K562 (cell line): ENCODE data around the gene TTN. TPM values are rescaled to one million over a fixed set of nuclear protein-coding genes. Genes with fewer than 3 reads are reported as not detected.

Source experiments
- CBX3 ChIP-seq, 2 experiments: IDR thresholded peaks; 1 replicate in 1 of 2; 2 replicates in 1 of 2; pipeline ENCODE4 v1.6.1; 2012; ENCODE audit warnings: inconsistent platforms in 2 of 2, low read length in 2 of 2, borderline replicate concordance in 1 of 2, control low read depth in 1 of 2
- FIP1L1 ChIP-seq: fragments of 200-400 bp; formaldehyde crosslinking; IDR thresholded peaks from 2 replicates; pipeline ENCODE4 v1.6.1; 2018; ENCODE audit warnings: mild to moderate bottlenecking, low read depth, low read length; ENCODE audit not compliant: poor library complexity, severe bottlenecking
- HBP1 ChIP-seq: fragments of 450-650 bp; formaldehyde crosslinking; IDR thresholded peaks from 2 replicates; pipeline ENCODE4 v1.4.0; 2022; ENCODE audit warnings: missing genetic modification characterization
- HMG20A ChIP-seq: fragments of 450-650 bp; formaldehyde crosslinking; conservative IDR thresholded peaks from 2 replicates; pipeline ENCODE4 v1.4.0; 2020; ENCODE audit warnings: mild to moderate bottlenecking, mixed read lengths
- KDM2B ChIP-seq: fragments of 250-450 bp; sonication (Bioruptor Pico); IDR thresholded peaks from 2 replicates; pipeline ENCODE4 v1.8.0; 2021; ENCODE audit warnings: mild to moderate bottlenecking, moderate library complexity
- MAX ChIP-seq: sonication (generic); formaldehyde crosslinking; IDR thresholded peaks from 2 replicates; pipeline ENCODE4 v1.9.0; 2022; ENCODE audit warnings: mild to moderate bottlenecking, missing genetic modification reagents
- NFATC3 ChIP-seq: fragments of 450-650 bp; IDR thresholded peaks from 2 replicates; pipeline ENCODE4 v1.6.1; 2017; ENCODE audit warnings: mild to moderate bottlenecking
- POLR2G ChIP-seq: fragments of 200-400 bp; formaldehyde crosslinking; IDR thresholded peaks from 2 replicates; pipeline ENCODE4 v1.6.1; 2017; ENCODE audit warnings: low read depth, mild to moderate bottlenecking, antibody characterized with exemption, low read length, moderate library complexity
- SIN3A ChIP-seq, 2 experiments: fragments of 150-350 bp in 1 of 2; IDR thresholded peaks; 2 replicates each; pipeline ENCODE4 v1.6.1; 2011 to 2016; ENCODE audit warnings: borderline replicate concordance in 2 of 2, low read depth in 2 of 2, low read length in 2 of 2, mild to moderate bottlenecking in 2 of 2, moderate library complexity in 2 of 2; ENCODE audit not compliant: control insufficient read depth in 1 of 2
- SMAD4 ChIP-seq: fragments of 250-450 bp; sonication (Bioruptor Pico); conservative IDR thresholded peaks from 2 replicates; pipeline ENCODE4 v1.8.0; 2021; ENCODE audit warnings: inconsistent platforms, mild to moderate bottlenecking, moderate library complexity
- SMARCB1 ChIP-seq: IDR thresholded peaks from 2 replicates; pipeline ENCODE4 v1.6.1; 2011; ENCODE audit warnings: improper control_type of control experiment, low read depth; ENCODE audit not compliant: insufficient read length
- TAF1 ChIP-seq: IDR thresholded peaks from 2 replicates; pipeline ENCODE4 v1.6.1; 2011; ENCODE audit warnings: mild to moderate bottlenecking, low read length, moderate library complexity; ENCODE audit not compliant: insufficient read depth, control insufficient read depth, severe bottlenecking; ENCODE audit errors: extremely low read depth
- TARDBP ChIP-seq: fragments of 450-650 bp; IDR thresholded peaks from 2 replicates; pipeline ENCODE4 v1.6.1; 2016
- TOE1 ChIP-seq, 2 experiments: fragments of 450-650 bp in 1 of 2; sonication (generic) in 1 of 2; formaldehyde crosslinking in 1 of 2; IDR thresholded peaks; 2 replicates each; pipeline versions ENCODE4 v1.7.1 to v1.8.0; 2016 to 2022; ENCODE audit warnings: borderline replicate concordance in 2 of 2, mild to moderate bottlenecking in 2 of 2, antibody characterized with exemption in 1 of 2, inconsistent platforms in 1 of 2, low read depth in 1 of 2, missing genetic modification reagents in 1 of 2, moderate library complexity in 1 of 2
- TRIM25 ChIP-seq: fragments of 450-650 bp; IDR thresholded peaks from 2 replicates; pipeline ENCODE4 v1.7.0; 2016; ENCODE audit warnings: borderline replicate concordance
- ZBTB5 ChIP-seq: fragments of 450-650 bp; IDR thresholded peaks from 2 replicates; pipeline ENCODE4 v1.6.1; 2017; ENCODE audit warnings: antibody characterized with exemption
- ZFX ChIP-seq: sonication (generic); formaldehyde crosslinking; IDR thresholded peaks from 2 replicates; pipeline ENCODE4 v1.8.0; 2022; ENCODE audit warnings: mild to moderate bottlenecking, missing genetic modification reagents, moderate library complexity
- ZKSCAN8 ChIP-seq: fragments of 200-800 bp; sonication (Bioruptor generic); IDR thresholded peaks from 2 replicates; pipeline ENCODE4 v1.6.1; 2016; ENCODE audit warnings: missing genetic modification characterization, missing compliant biosample characterization
- ZNF12 ChIP-seq: sonication (generic); formaldehyde crosslinking; IDR thresholded peaks from 2 replicates; pipeline ENCODE4 v1.4.0; 2020; ENCODE audit warnings: mild to moderate bottlenecking, missing genetic modification reagents
- ZNF232 ChIP-seq: sonication (generic); formaldehyde crosslinking; IDR thresholded peaks from 2 replicates; pipeline ENCODE4 v1.8.0; 2022; ENCODE audit warnings: mild to moderate bottlenecking, missing genetic modification reagents
- polyA plus RNA-seq, 8 experiments: library from polyadenylated mRNA; depleted of rRNA in 4 of 8; stranded (reverse) in 5 of 8; unstranded in 3 of 8; fragments of >200 nt; fragmentation: Nextera tagmentation in 2 of 8; fragmentation: Illumina TruSeq in 1 of 8; extraction: Ambion mirVana in 2 of 8; extraction: Trizol in 1 of 8; gene quantifications; 2 replicates each; pipeline versions ENCODE4 v1.2.1 to v1.2.3, GENCODE V29; 2011 to 2014; ENCODE audit warnings: inconsistent platforms in 1 of 8, missing spikeins in 1 of 8
- total RNA-seq, 7 experiments: library from RNA; depleted of rRNA in 6 of 7; stranded (reverse); fragments of >200 nt in 6 of 7; fragmentation: Illumina TruSeq in 2 of 7; extraction: Trizol in 2 of 7; gene quantifications; 2 replicates each; pipeline versions ENCODE4 v1.2.1 to v1.2.3, GENCODE V29; 2011 to 2021; ENCODE audit warnings: low replicate concordance in 1 of 7

Gene TTN
- total and polyA plus RNA-seq, 9 of the 15 experiments (the other 6 are each of a cell fraction or from before 2014, with no cell fraction given) = under 0.01 to 0.20 (median 0.04) TPM; not detected in 1

- TF ChIP-seq ZBTB5 (no peak; the same call in 1 of the 2 replicates), TAF1 (peak; percentile 14), MAX (CRISPR knock-in tag) (peak; percentile 77), KDM2B (CRISPR knock-in tag) (peak; percentile 7; the same call in 1 of the 2 replicates), CBX3 (IDR thresholded peaks at IDR 0.05; ENCODE audit: borderline replicate concordance in 1 of 2, low read length in 2 of 2) (peak in 1 of 2 experiments; percentile 44; a peak in 1 of 3 replicates), POLR2G (peak; percentile 91), SIN3A (IDR thresholded peaks at IDR 0.05; ENCODE audit: borderline replicate concordance in 2 of 2, control insufficient read depth in 1 of 2, low read depth in 2 of 2, low read length in 2 of 2) (peak; percentile 55 to 85; a peak in 2 of 4 replicates), TOE1 (IDR thresholded peaks at IDR 0.05; ENCODE audit: borderline replicate concordance) (peak; percentile 32), TOE1 (CRISPR knock-in tag; IDR thresholded peaks at IDR 0.05; ENCODE audit: borderline replicate concordance, low read depth) (peak; percentile 7; the same call in 1 of the 2 replicates), ZFX (CRISPR knock-in tag) (peak; percentile 92), ZKSCAN8 (CRISPR knock-in tag) (no peak), HBP1 (peak; percentile 44; the same call in 1 of the 2 replicates), TARDBP (peak; percentile 81), SMAD4 (peak; percentile 7), SMARCB1 (peak; percentile 47), ZNF232 (CRISPR knock-in tag) (peak; percentile 45; the same call in 1 of the 2 replicates), NFATC3 (peak; percentile 29; the same call in 1 of the 2 replicates), TRIM25 (peak; percentile 92; the same call in 1 of the 2 replicates), ZNF12 (CRISPR knock-in tag) (0 out of 2 replicates have a peak, but pooled peaks have one; percentile 62), FIP1L1 (no peak), HMG20A (0 out of 2 replicates have a peak, but pooled peaks have one; percentile 5)
Measured at GRCh38 chr2:178478439-178479274, 328.6 kb downstream of the TTN start, which contains the start of gene FKBP7 (continued).
